A549 (cell line): ENCODE results near the gene CCDC66. TPM values are rescaled to one million over a fixed set of nuclear protein-coding genes. Genes with fewer than 3 reads are reported as not detected.

ENCODE experiments used
- ATAC-seq, 2 experiments: fragments of 200-7000 bp in 1 of 2; fragments of >200 bp in 1 of 2; cut with Nextera tagmentation in 1 of 2; cut with Tn5 transposase in 1 of 2; 3 replicates each; pipeline versions ENCODE4 v1.8.0 to v1.9.1; 2018 to 2020; ENCODE audit warnings: mild to moderate bottlenecking in 1 of 2, moderate library complexity in 1 of 2
- CTCF ChIA-PET: fragments of 300-600 bp; sonication (Branson Sonifier 250); formaldehyde crosslinking; extraction: SDS; loops from one replicate; lab custom pipeline; 2021; ENCODE audit warnings: antibody characterized with exemption, inconsistent platforms; lab: Yijun Ruan, JAX
- POLR2A ChIA-PET: fragments of 350-600 bp; formaldehyde crosslinking; extraction: SDS; loops from one replicate; lab custom pipeline; 2021; ENCODE audit warnings: antibody characterized with exemption, inconsistent platforms; lab: Yijun Ruan, JAX
- DNase-seq, 2 experiments: peaks; one replicate each; pipeline versions ENCODE4 v3.0.0 to v3.0.0-alpha.2; 2011 to 2016; ENCODE audit warnings: low read depth in 1 of 2, low spot score in 1 of 2
- FAIRE-seq: peaks from 2 replicates; lab custom pipeline; 2011; peaks lifted over from hg19 to GRCh38; lab: Jason Lieb, UNC
- H3K27ac ChIP-seq, 2 experiments: fragments of >200 bp; sonication (Bioruptor Twin); formaldehyde crosslinking; 3 replicates each; pipeline ENCODE4 v1.5.1; 2016 to 2017
- H3K4me1 ChIP-seq: fragments of >200 bp; sonication (Bioruptor Twin); formaldehyde crosslinking; 3 replicates; pipeline ENCODE4 v1.6.1; 2016
- H3K4me2 ChIP-seq: fragments of >200 bp; sonication (Bioruptor Twin); formaldehyde crosslinking; 3 replicates; pipeline ENCODE4 v1.6.1; 2016
- H3K4me3 ChIP-seq: fragments of >200 bp; sonication (Bioruptor Twin); formaldehyde crosslinking; 3 replicates; pipeline ENCODE4 v1.5.1; 2016
- H3K9me3 ChIP-seq: fragments of >200 bp; sonication (Bioruptor Twin); formaldehyde crosslinking; 3 replicates; pipeline ENCODE4 v1.6.1; 2016
- CBX2 ChIP-seq: fragments of 200-600 bp; sonication (generic); IDR thresholded peaks from 2 replicates; pipeline ENCODE4 v1.6.1; 2016; ENCODE audit warnings: low read depth, mild to moderate bottlenecking, borderline replicate concordance
- CHD4 ChIP-seq: fragments of 200-600 bp; sonication (generic); IDR thresholded peaks from 2 replicates; pipeline ENCODE4 v1.6.1; 2016; ENCODE audit warnings: antibody characterized with exemption, mild to moderate bottlenecking, borderline replicate concordance
- EP300 ChIP-seq, 2 experiments: fragments of >200 bp; sonication (Bioruptor Twin); formaldehyde crosslinking; IDR thresholded peaks; 2 replicates in 1 of 2; 3 replicates in 1 of 2; pipeline ENCODE4 v1.6.1; 2016 to 2017
- ESRRA ChIP-seq: fragments of 150-350 bp; IDR thresholded peaks from 2 replicates; pipeline ENCODE4 v1.6.1; 2014; ENCODE audit warnings: mild to moderate bottlenecking, low read length, borderline replicate concordance
- FOXS1 ChIP-seq: fragments of 250-450 bp; sonication (Bioruptor Pico); IDR thresholded peaks from 2 replicates; pipeline ENCODE4 v1.5.0; 2020; ENCODE audit warnings: mild to moderate bottlenecking, moderate library complexity
- HDAC2 ChIP-seq: fragments of 200-600 bp; sonication (generic); IDR thresholded peaks from 2 replicates; pipeline ENCODE4 v1.6.1; 2016
- HEYL ChIP-seq: fragments of 250-450 bp; sonication (Bioruptor Pico); IDR thresholded peaks from 2 replicates; pipeline ENCODE4 v1.8.0; 2021; ENCODE audit warnings: mild to moderate bottlenecking, moderate library complexity
- HOXA7 ChIP-seq: fragments of 250-450 bp; sonication (Bioruptor Pico); IDR thresholded peaks from 2 replicates; pipeline ENCODE4 v1.5.0; 2020; ENCODE audit warnings: mild to moderate bottlenecking, moderate library complexity
- HOXB5 ChIP-seq: fragments of 250-450 bp; sonication (Bioruptor Pico); IDR thresholded peaks from 2 replicates; pipeline ENCODE4 v1.5.0; 2020; ENCODE audit warnings: mild to moderate bottlenecking, moderate library complexity
- JUN ChIP-seq, 2 experiments: fragments of >200 bp; sonication (Bioruptor Twin); formaldehyde crosslinking; IDR thresholded peaks; 2 replicates in 1 of 2; 3 replicates in 1 of 2; pipeline ENCODE4 v1.6.1; 2016 to 2017
- JUNB ChIP-seq: fragments of >200 bp; sonication (Bioruptor Twin); formaldehyde crosslinking; IDR thresholded peaks from 2 replicates; pipeline ENCODE4 v1.6.1; 2016
- MAFK ChIP-seq: fragments of 450-650 bp; IDR thresholded peaks from 2 replicates; pipeline ENCODE4 v1.6.1; 2014; ENCODE audit not compliant: partially characterized antibody
- MAZ ChIP-seq: fragments of 150-350 bp; IDR thresholded peaks from 2 replicates; pipeline ENCODE4 v1.6.1; 2014; ENCODE audit warnings: antibody characterized with exemption, low read depth, low read length, borderline replicate concordance
- MYC ChIP-seq: IDR thresholded peaks from 2 replicates; pipeline ENCODE4 v1.6.1; 2012; ENCODE audit warnings: mild to moderate bottlenecking, inconsistent platforms, low read length, improper control_type of control experiment, borderline replicate concordance
- NFE2L2 ChIP-seq: fragments of 150-350 bp; conservative IDR thresholded peaks from 2 replicates; pipeline ENCODE4 v1.6.1; 2014; ENCODE audit warnings: low read length
- PHF8 ChIP-seq: fragments of 200-600 bp; sonication (generic); IDR thresholded peaks from 2 replicates; pipeline ENCODE4 v1.6.1; 2016; ENCODE audit warnings: low read depth, mild to moderate bottlenecking, antibody characterized with exemption, moderate library complexity, borderline replicate concordance
- POLR2A ChIP-seq: IDR thresholded peaks from 2 replicates; pipeline ENCODE4 v1.6.1; 2012; ENCODE audit warnings: mild to moderate bottlenecking, low read length
- POLR2AphosphoS2 ChIP-seq: conservative IDR thresholded peaks from 2 replicates; pipeline ENCODE4 v1.6.1; 2012; ENCODE audit warnings: low read length, improper control_type of control experiment, inconsistent platforms
- RAD21 ChIP-seq, 2 experiments: fragments of >200 bp in 1 of 2; sonication (Bioruptor Twin) in 1 of 2; formaldehyde crosslinking in 1 of 2; IDR thresholded peaks in 1 of 2; conservative IDR thresholded peaks in 1 of 2; 2 replicates in 1 of 2; 3 replicates in 1 of 2; pipeline ENCODE4 v1.6.1; 2012 to 2018; ENCODE audit warnings: inconsistent platforms in 1 of 2
- RCOR1 ChIP-seq: fragments of 150-350 bp; IDR thresholded peaks from 2 replicates; pipeline ENCODE4 v1.6.1; 2014; ENCODE audit warnings: antibody characterized with exemption, low read length, low read depth
- SREBF2 ChIP-seq: fragments of 450-650 bp; IDR thresholded peaks from 2 replicates; pipeline ENCODE4 v1.6.1; 2014; ENCODE audit warnings: mild to moderate bottlenecking, moderate library complexity
- TP53 ChIP-seq: fragments of 250-450 bp; sonication (Bioruptor Pico); IDR thresholded peaks from 2 replicates; pipeline ENCODE4 v1.5.0; 2021; ENCODE audit warnings: mild to moderate bottlenecking, moderate library complexity
- ZC3H11A ChIP-seq: fragments of 450-650 bp; IDR thresholded peaks from 2 replicates; pipeline ENCODE4 v1.6.1; 2014; ENCODE audit warnings: antibody characterized with exemption, mild to moderate bottlenecking
- ZNF302 ChIP-seq: fragments of 250-450 bp; sonication (Bioruptor Pico); IDR thresholded peaks from 2 replicates; pipeline ENCODE4 v1.9.0; 2021; ENCODE audit warnings: inconsistent platforms, mild to moderate bottlenecking, moderate library complexity
- WGBS: methylation state at CpG from one replicate; pipeline ENCODE4 v1.1.6; 2017; ENCODE audit errors: missing lambda C conversion rate; 5-methylcytosine and 5-hydroxymethylcytosine counted together
- polyA plus RNA-seq, 4 experiments: library from polyadenylated mRNA; depleted of rRNA in 3 of 4; stranded (reverse); fragments of >200 nt; fragmentation: RNase III in 1 of 4; extraction: RNeasy Plus Mini Kit Qiagen cat#74134 plus additional on column Dnase treatment in 1 of 4; gene quantifications; 2 replicates in 3 of 4; 3 replicates in 1 of 4; pipeline ENCODE4 v1.2.3, GENCODE V29; 2011 to 2017
- TF ChIP-seq, protein P1 (sequence below): fragments of >200 bp; sonication (Bioruptor Twin); formaldehyde crosslinking; IDR thresholded peaks from 3 replicates; pipeline ENCODE4 v1.5.1; 2016
- TF ChIP-seq, protein P2 (sequence below): fragments of >200 bp; sonication (Bioruptor Twin); formaldehyde crosslinking; IDR thresholded peaks from 3 replicates; pipeline ENCODE4 v1.6.1; 2016
- TF ChIP-seq, protein P3 (sequence below): fragments of >200 bp; sonication (Bioruptor Twin); formaldehyde crosslinking; IDR thresholded peaks from 2 replicates; pipeline ENCODE4 v1.6.1; 2016
- TF ChIP-seq, protein P4 (sequence below): fragments of 450-650 bp; IDR thresholded peaks from 2 replicates; pipeline ENCODE4 v1.6.1; 2014; ENCODE audit warnings: antibody characterized with exemption
- TF ChIP-seq, protein P5 (sequence below): fragments of 250-450 bp; sonication (Bioruptor Pico); IDR thresholded peaks from 2 replicates; pipeline ENCODE4 v1.5.0; 2021; ENCODE audit warnings: mild to moderate bottlenecking, moderate library complexity, borderline replicate concordance

Gene CCDC66
- polyA plus RNA-seq, 2 of the 4 experiments (the other 2 are of a cell fraction): 9.1 to 17.3 TPM

DNA sequence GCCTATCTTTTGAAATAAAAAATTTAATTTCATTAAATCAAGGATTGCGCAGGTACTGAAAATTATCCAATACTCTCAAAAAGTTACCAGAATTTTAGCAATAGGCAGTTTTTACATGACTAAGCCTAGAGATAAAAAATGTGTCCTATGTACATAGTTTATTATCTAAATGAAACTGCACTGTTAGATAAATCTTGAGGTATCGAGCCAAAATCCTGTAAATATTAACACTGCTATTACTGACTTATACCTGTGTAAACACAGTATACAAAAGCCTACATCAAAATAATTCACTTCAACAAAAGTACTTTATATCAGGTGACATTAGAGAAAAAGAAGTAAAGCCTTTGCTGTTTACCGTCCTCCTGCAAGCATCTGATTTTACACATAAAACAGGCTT lies 65.4 kb downstream of the CCDC66 start:
- POLR2A ChIA-PET: no interaction called here
- no peak overlapping the region for H3K4me3 ChIP-seq
- H3K4me2 ChIP-seq: no peak overlapping the region
- WGBS: 83% methylated on average over 3 of the region's 3 CpGs
- DNase-seq (no peak), FAIRE-seq (no peak), ATAC-seq (no peak)
- H3K9me3 ChIP-seq: no peaks in the 10 kb centered on the region
- no peaks in the 10 kb centered on the region for H3K4me1 ChIP-seq
- no peak overlapping the region for H3K27ac ChIP-seq
- TF ChIP-seq RCOR1 (no peak), HEYL (CRISPR knock-in tag) (no peak), PHF8 (no peak), TP53 (CRISPR knock-in tag) (no peak), ESRRA (no peak), MAFK (no peak), HOXA7 (CRISPR knock-in tag) (no peak), SREBF2 (no peak), ZC3H11A (no peak)
- TF ChIP-seq, protein P1, sequence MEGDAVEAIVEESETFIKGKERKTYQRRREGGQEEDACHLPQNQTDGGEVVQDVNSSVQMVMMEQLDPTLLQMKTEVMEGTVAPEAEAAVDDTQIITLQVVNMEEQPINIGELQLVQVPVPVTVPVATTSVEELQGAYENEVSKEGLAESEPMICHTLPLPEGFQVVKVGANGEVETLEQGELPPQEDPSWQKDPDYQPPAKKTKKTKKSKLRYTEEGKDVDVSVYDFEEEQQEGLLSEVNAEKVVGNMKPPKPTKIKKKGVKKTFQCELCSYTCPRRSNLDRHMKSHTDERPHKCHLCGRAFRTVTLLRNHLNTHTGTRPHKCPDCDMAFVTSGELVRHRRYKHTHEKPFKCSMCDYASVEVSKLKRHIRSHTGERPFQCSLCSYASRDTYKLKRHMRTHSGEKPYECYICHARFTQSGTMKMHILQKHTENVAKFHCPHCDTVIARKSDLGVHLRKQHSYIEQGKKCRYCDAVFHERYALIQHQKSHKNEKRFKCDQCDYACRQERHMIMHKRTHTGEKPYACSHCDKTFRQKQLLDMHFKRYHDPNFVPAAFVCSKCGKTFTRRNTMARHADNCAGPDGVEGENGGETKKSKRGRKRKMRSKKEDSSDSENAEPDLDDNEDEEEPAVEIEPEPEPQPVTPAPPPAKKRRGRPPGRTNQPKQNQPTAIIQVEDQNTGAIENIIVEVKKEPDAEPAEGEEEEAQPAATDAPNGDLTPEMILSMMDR: no peak
- TF ChIP-seq, protein P2, sequence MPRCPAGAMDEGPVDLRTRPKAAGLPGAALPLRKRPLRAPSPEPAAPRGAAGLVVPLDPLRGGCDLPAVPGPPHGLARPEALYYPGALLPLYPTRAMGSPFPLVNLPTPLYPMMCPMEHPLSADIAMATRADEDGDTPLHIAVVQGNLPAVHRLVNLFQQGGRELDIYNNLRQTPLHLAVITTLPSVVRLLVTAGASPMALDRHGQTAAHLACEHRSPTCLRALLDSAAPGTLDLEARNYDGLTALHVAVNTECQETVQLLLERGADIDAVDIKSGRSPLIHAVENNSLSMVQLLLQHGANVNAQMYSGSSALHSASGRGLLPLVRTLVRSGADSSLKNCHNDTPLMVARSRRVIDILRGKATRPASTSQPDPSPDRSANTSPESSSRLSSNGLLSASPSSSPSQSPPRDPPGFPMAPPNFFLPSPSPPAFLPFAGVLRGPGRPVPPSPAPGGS: no peak
- TF ChIP-seq, all 56 proteins: peak for 0
- CTCF ChIA-PET: no interaction called here

DNA sequence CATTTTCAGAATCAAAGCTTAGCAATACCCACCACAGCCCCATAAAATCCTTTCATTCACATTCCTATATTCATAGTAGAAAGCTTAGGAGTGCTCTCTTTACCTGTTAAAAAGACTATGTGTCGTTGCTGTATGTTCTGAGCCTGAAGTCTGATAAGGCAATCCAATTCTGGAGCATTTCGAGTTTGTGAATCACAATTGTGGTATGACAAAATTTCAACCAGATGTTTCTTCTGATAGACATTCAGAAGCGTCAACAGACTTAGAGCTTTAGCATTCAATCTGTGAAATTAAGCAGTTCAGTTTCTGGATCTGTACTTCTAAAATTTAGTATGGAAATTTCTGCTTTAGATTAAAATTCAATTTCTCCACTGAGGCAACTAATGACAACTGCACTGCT lies 67.8 kb downstream of the CCDC66 start:
- 85% methylated on average over 3 of the region's 3 CpGs for WGBS
- Histone ChIP-seq H3K4me3 (no peak overlapping the region), H3K9me3 (no peaks in the 10 kb centered on the region), H3K4me1 (peaks cover 8% of the 10 kb centered on the region), H3K27ac (no peak overlapping the region), H3K4me2 (no peak overlapping the region)
- ChIA-PET CTCF (no interaction called here), POLR2A (no interaction called here)
- ATAC-seq (no peak), FAIRE-seq (no peak), DNase-seq (no peak)
- TF ChIP-seq EP300 (IDR thresholded peaks at IDR 0.05): no peak
- TF ChIP-seq MAZ: no peak
- TF ChIP-seq CHD4: no peak
- no peak for TF ChIP-seq MAFK
- TF ChIP-seq, protein P3, sequence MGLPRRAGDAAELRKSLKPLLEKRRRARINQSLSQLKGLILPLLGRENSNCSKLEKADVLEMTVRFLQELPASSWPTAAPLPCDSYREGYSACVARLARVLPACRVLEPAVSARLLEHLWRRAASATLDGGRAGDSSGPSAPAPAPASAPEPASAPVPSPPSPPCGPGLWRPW: no peak
- TF ChIP-seq, protein P4, sequence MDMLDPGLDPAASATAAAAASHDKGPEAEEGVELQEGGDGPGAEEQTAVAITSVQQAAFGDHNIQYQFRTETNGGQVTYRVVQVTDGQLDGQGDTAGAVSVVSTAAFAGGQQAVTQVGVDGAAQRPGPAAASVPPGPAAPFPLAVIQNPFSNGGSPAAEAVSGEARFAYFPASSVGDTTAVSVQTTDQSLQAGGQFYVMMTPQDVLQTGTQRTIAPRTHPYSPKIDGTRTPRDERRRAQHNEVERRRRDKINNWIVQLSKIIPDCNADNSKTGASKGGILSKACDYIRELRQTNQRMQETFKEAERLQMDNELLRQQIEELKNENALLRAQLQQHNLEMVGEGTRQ: no peak
- no peak for TF ChIP-seq HOXA7 (CRISPR knock-in tag)
- no peak for TF ChIP-seq HDAC2
- no peak for TF ChIP-seq RAD21 (conservative IDR thresholded peaks at IDR 0.05 in 1 of 2, IDR thresholded peaks at IDR 0.05 in 1 of 2)
- no peak for TF ChIP-seq JUNB
- no peak for TF ChIP-seq ZNF302 (CRISPR knock-in tag)
- no peak for TF ChIP-seq CBX2
- no peak for TF ChIP-seq JUN (IDR thresholded peaks at IDR 0.05)
- TF ChIP-seq FOXS1 (CRISPR knock-in tag): no peak
- no peak for TF ChIP-seq POLR2AphosphoS2
- TF ChIP-seq HOXB5 (CRISPR knock-in tag): no peak
- TF ChIP-seq NFE2L2: no peak
- TF ChIP-seq, protein P5, sequence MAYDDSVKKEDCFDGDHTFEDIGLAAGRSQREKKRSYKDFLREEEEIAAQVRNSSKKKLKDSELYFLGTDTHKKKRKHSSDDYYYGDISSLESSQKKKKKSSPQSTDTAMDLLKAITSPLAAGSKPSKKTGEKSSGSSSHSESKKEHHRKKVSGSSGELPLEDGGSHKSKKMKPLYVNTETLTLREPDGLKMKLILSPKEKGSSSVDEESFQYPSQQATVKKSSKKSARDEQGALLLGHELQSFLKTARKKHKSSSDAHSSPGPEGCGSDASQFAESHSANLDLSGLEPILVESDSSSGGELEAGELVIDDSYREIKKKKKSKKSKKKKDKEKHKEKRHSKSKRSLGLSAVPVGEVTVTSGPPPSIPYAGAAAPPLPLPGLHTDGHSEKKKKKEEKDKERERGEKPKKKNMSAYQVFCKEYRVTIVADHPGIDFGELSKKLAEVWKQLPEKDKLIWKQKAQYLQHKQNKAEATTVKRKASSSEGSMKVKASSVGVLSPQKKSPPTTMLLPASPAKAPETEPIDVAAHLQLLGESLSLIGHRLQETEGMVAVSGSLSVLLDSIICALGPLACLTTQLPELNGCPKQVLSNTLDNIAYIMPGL (CRISPR knock-in tag): no peak
- no peak for TF ChIP-seq POLR2A
- no peak for TF ChIP-seq MYC
